HTR-8/SVneo (cell line): ENCODE data around the gene SNHG17.
"Not testable (repeated sequence)": the region's sequence is repeated elsewhere in the genome, so short reads cannot be mapped to it uniquely, and the experiment has no call there.

Experiments used
- DNase-seq: peaks from one replicate; pipeline ENCODE4 v3.0.0; 2011; ENCODE audit warnings: low spot score, mixed read lengths; ENCODE audit not compliant: insufficient read length
- FAIRE-seq: peaks from 2 replicates; lab custom pipeline; 2011; peaks lifted over from hg19 to GRCh38; lab: Jason Lieb, UNC

SNHG17 gene

DNA sequence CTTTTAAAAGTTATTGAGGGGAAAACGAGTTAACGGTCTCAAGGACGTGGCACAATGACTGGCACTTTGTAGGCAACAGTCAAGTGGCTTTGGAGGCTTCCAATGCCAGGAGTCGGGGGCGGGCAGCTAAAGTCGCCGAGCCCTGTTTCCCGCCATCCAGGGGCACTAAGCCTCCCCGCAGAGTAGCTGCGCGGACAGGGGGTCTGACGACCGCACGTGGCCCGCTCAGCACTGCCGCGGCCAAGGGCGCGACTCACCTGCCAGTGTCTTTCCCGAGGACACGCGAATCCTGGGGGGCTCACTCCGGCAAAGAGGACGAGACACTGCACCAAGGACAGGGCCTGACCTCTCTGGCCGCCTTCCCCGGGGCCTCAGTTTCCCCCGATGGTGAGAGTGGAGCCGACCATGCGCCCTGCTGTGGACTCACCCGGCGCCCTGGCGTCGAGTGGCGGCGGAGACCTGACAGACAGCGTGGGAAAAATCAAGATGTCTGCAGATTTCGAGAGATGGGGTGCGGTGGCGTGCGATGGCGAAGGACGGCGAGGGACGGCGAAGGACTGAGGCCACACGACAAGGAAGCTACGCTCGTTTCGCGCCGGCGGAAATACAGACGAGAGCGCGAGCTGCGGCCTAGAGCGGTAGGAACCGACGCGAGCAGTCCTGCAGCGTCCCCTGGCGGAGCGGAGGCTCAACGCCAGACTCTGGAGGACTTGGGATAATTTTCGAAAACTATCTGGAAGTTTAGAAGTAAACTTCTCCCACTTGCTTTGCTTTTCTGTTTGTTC, at the start of gene SNHG17:
Gene SNHG17 (minus strand): TSS at position 559 of the 785 bp plus-strand sequence.
- FAIRE-seq, result peak; percentile 96
- DNase-seq, result peak; percentile 94

DNA sequence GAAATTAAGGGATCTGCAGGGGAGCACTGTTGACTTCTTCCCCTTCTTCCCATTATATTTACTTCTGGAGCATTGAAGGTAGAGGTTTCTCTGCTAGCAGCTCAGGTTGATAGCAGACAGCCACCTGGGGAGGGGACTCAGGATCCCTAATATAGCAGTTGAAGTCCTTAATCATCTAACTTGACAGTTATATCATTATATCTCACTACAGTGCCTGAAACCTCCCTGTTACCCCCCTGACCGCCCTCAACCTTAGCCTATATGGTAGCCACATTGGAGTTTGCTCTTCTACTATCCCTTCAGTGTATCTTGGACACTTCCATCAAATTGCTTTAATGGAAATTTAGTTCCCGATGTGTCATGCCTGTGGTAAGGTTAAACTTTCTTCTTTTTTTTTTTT, 44.5 kb upstream of the SNHG17 start:
- no peak for DNase-seq

DNA sequence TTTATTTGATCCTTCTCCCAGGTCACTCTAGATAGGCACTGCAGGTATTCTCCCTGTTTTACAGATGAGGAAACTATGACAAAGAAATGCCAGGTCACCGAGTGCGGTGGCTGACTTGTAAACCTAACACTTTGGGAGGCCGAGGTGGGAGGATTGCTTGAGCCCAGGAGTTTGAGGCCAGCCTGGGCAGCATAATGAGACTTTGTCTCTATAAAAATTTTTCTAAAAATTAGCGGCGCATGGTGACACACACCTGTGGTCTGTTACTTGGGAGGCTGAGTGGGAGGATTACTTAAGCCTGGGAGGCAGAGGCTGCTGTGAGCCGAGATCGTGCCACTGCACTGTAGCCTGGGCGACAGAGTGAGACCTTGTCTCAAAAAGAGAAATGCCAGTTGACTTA, 42.6 kb upstream of the SNHG17 start:
- DNase-seq, result no peak
- FAIRE-seq, result peak; percentile 44

More for the DNA sequence above, 44.5 kb upstream of the SNHG17 start:
- FAIRE-seq, result no peak

DNA sequence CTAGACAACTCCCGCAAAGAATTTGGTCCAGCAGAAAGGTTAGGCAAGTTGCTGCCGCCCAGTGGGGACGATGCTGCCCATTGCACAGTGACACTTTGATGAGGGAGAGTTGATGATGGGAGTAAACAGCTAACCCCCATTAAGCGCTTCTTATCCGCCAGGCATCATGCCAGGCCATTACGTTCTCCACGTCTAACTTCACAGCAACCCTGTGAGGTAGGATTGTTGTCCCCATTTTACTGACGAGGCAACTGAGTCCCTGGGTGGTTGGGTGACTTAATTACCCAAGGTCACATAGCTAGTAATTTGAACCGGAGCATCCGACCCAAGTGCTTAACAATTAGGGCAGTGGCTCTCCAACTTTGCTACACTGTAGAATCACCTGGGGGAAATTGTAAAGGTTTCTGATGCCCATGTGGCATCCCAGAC, 38.3 kb upstream of the SNHG17 start:
- FAIRE-seq (peak; percentile 75), DNase-seq (no peak)

DNA sequence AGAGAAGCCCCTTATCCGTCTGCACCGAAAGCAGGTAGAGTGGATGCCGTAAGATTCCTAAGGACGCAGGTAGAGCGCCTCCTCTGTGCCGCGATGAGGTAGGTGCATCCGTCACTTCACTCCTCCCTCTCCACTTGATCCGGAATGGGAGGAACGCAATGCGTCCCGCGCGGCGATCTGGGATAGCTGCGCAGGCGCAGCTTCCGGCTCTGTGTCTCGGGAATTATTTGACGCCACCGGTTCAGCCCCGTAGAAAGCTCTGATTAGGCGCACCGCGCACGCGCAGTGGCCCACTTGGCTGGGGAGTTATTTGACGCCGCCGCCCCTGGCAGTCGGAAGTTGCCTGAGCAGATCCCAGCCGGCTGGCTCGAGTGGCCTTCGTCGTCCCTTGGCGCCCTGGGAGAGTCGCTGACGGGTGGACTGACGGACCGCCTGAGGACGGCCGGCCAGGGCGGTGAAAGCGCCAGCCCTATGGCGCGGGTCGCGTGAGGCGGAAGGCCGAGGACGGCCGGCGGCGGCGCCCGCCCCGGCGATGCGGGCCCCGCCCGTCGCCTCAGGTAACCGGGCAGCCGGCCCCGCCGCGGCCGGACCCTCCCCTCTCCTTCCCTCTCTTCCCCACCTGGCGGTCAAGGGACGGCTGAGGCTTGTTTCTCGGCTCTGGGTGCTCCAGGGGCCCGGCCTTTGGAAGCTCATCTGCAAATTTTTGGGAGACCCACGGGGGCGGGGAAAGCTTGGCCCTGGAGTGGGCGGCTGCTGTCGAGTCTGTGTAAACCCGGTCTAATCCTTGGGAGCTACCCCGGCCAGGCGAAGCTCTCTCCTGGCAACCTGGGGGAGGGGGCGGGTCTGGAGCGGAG, 37.6 kb upstream of the SNHG17 start, which contains the start of gene RALGAPB:
Gene RALGAPB (plus strand): TSS at position 331 of the 854 bp plus-strand sequence. CDS start 15,590 bp downstream, outside the sequence.
- peak; percentile 99 for FAIRE-seq

DNA sequence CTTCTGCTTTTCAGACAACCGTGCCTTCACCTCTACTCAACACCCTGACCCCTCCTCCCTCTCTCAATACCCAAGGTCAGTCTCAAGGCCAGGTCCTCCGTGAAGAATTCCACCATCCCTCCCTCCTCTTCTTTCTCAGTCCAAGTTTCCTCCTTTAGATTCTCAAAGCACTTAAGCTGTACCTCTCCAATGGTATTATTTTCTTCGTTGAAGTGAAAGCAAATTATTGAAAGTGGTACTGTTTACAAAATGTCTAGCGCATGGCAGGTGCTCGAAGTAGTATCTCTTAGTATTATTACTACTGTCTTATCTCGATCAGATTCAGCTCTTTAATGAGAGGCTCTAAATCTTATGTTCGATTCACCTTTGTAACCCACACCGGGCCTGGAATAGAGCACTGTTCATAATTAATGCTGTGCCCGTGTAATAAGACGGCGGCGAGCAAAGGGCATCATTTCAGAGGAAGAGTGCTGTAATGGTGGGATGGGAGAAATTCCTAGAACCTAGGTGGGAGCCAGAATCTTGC, 36.9 kb upstream of the SNHG17 start:
- DNase-seq (no peak), FAIRE-seq (peak; percentile 26)

More for the DNA sequence above, 37.6 kb upstream of the SNHG17 start, which contains the start of gene RALGAPB:
- peak; percentile 100 for DNase-seq

DNA sequence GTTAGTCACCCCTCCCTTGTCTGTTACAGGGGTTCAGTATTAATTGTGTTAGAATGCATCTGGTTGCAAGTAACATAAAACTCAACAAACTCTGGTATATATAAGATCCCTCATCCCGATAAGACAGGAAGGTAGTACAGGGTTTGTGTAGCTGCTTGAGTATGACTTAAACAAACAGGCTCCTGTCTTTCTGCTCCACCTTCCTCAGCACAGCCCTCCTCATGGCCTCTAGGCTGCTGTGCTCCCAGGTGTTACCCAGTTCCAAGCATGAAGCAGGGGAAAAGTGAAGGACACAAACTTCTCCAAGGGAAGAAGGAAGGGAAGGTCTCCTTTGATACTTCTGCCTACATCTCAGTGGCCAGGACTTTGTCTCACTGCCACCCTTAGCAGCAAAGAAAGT, 36.1 kb upstream of the SNHG17 start:
- FAIRE-seq, result peak; percentile 4
- no peak for DNase-seq

DNA sequence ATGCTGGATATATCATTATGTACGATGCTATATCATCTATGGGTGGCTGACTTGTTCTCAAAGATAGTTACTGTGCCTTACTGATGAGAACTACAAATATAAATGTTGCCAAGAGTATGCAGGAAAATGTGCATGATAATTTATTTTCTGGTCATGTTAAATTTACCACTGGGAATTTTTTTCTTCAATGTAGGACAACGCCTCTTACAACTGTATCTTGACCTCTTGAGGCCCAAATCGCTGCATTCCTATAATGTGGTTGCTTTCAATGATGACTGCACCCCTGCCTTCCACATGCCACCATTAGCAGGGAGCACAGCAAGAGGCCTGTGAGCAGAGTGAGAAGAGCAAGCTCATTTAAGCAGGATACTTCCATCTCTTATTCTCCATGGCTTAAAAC, 31.9 kb upstream of the SNHG17 start:
- DNase-seq (no peak), FAIRE-seq (peak; percentile 76)

DNA sequence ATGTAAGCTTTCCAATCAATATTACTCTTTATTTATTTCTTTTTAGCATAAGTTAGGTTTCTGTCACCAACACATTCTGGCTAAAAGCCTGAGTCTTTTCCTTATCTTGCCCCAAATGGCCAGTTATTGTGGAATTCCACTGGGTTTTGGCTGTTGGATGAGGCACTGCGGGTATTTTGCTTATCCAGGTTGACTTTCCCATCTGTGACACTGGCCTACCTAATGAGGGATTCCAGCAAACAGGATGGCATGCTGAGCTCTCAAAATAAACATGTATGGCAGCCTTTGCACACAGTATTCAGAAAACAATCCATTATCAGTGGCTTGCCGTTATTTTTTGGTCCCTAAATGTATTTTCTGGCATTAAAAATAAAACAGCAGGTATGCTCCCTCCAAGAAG, 31.0 kb upstream of the SNHG17 start:
- no peak for DNase-seq
- no peak for FAIRE-seq

DNA sequence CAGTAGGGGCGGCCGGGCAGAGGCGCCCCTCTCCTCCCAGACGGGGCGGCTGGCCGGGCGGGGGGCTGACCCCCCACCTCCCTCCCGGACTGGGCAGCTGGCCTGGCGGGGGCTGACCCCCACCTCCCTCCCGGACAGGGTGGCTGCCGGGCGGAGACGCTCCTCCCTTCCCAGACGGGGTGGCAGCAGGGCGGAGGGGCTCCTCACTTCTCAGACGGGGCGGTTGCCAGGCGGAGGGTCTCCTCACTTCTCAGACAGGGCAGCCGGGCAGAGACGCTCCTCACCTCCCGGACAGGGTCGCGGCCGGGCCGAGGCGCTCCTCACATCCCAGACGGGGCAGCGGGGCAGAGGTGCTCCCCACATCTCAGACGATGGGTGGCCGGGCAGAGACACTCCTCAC, 26.4 kb upstream of the SNHG17 start:
- not testable (repeated sequence) for FAIRE-seq, DNase-seq

DNA sequence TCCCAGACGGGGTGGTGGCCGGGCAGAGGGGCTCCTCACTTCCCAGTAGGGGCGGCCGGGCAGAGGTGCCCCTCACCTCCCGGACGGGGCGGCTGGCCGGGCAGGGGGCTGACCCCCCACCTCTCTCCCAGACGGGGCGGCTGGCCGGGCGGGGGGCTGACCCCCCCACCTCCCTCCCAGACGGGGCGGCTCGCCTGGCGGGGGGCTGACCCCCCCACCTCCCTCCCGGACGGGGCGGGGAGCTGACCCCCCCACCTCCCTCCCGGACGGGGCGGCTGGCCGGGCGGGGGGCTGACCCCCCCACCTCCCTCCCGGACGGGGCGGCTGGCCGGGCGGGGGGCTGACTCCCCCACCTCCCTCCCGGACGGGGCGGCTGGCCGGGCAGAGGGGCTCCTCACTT, 26.0 kb upstream of the SNHG17 start:
- FAIRE-seq, DNase-seq: not testable (repeated sequence)

DNA sequence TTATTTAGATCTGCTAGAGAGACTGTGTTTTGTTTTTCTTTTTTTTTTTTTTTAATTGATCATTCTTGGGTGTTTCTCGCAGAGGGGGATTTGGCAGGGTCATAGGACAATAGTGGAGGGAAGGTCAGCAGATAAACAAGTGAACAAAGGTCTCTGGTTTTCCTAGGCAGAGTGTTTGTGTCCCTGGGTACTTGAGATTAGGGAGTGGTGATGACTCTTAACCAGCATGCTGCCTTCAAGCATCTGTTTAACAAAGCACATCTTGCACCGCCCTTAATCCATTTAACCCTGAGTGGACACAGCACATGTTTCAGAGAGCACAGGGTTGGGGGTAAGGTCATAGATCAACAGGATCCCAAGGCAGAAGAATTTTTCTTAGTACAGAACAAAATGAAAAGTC, 25.5 kb upstream of the SNHG17 start:
- FAIRE-seq, result not testable (repeated sequence)

DNA sequence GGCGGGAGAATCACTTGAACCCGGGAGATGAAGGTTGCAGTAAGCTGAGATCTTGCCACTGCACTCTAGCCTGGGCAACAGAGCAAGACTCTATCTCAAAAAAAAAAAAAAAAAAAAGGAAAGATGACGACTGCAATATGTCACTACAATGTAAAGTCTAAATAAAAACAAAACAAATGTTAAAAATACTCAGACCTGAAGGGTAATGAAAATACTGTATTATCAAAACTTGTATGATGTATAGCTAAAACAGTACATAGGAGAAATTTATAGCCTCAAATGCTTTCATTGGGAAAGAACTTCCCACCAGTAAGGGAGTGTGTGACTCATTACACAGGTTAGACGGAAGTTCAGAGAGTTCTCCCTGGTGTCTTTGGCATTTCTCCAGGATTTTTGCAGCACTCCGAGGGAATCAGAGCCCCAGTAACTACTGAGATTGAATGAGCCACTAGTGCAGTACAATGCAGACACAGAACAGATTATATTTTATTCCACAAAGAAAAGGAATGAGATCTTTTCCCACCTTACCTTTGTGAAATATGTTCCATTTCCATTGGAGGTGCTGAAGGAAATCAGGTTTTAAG, 25.0 kb upstream of the SNHG17 start:
- DNase-seq (peak; percentile 95), FAIRE-seq (peak; percentile 89)

More for the DNA sequence above, 25.5 kb upstream of the SNHG17 start:
- DNase-seq, result not testable (repeated sequence)

DNA sequence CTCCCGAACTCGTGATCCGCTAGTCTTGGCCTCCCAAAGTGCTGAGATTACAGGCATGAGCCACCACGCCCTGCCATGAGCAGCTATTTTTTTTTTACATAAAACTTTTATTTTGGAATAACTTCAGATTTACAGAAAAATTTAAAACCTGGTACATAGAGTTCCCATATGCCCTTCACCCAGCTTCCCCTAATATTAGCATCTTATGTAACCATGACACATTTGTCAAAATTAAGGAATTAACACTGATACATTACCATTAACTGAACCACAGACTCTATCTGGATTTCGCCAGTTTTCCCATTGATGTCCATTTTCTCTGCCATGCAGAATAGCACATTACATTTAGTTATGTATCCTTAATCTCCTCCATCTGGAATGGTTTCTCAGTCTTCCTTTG, 23.2 kb upstream of the SNHG17 start:
- DNase-seq, result no peak
- FAIRE-seq, result no peak

DNA sequence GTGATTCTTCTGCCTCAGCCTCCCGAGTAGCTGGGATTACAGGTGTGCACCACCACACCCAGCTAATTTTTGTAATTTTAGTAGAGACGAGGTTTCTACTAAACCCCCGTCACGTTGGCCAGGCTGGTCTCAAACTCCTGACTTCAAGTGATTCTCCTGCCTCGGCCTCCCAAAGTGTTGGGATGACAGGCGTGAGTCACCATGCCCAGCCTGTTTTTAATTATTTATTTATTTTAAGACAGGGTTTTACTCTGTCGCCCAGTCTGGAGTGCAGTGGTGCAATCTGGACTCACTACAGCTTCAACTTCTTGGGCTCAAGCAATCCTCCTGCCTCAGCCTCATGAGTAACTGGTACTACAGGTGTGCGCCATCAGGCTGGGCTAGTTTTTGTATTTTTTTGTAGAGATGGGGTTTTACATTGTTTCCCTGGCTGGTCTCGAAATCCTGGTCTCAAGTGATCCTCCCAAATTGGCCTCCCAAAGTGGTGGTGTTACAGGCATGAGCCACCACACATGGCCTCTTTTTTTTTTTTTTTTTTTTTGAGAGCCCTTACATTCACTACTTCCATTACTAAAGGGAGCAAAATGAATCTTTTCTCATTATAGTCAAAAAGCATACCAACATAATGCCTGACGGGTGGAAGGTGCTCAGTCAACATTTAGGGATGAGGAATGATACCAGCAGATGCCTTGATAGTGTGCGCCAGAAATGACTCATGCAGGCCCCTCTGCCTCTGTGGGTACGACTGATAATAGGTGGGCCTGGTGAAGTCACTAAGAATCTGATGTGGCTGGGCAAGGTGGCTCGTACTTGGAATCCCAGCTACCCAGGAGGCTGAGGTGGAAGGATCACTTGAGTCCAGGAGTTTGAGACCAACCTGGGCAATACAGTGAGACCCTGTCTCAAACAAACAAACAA, 19.7 kb upstream of the SNHG17 start:
- DNase-seq (no peak), FAIRE-seq (no peak)

DNA sequence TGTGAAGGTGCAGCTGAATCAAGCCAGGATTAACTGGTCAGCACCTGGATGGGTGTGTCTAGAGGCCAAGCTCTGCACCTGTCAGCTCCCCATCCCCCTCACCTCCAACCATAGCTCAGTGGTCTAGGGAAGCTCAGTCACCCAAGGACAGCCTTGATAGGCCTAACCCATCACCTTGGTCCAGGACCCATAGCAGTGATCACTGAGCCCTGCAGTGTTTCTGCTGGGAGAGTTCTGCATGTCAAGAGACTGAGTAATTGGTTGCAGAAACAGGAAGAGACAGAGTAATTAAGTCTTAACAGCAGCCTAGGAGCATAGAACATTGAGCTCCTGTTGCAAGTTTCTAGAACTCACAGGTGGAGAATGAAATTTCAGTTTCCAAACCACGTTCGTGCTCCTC, 18.8 kb upstream of the SNHG17 start:
- FAIRE-seq (peak; percentile 16), DNase-seq (no peak)

DNA sequence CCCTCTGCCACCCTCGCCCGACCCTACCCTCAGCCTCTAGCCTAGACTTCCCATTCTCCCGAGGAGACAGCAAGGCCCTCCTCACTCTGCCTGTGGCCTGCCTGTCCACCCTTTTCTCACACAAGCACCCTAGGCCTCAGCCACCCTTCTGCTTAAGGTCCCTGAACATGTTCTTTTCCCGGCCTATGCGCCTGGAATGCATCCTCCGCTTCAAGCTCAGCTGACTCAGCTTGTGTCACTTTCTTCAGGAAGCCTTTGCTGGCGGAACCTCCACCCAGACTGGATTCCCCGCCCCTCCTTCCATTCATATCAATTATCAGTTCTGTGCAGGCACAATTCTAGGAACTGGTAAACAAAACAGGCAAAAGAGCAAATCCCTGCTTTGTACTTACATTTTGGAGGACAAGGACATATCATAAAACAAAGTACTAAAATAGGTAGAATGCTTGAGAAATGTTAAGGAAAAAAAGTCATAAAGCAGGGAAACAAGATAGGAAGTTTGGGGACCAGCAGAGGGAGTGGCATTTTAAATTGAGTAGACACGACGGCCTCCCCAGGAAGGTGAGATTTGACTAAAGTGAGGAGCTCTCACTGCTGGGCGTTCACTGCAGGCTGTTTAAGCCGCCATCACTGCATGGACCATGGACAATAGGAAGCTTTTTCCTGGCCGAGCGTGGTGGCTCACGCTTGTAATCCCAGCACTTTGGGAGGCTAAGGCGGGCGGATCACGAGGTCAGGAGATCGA, 17.9 kb upstream of the SNHG17 start:
- DNase-seq (peak; percentile 57), FAIRE-seq (peak; percentile 83)

DNA sequence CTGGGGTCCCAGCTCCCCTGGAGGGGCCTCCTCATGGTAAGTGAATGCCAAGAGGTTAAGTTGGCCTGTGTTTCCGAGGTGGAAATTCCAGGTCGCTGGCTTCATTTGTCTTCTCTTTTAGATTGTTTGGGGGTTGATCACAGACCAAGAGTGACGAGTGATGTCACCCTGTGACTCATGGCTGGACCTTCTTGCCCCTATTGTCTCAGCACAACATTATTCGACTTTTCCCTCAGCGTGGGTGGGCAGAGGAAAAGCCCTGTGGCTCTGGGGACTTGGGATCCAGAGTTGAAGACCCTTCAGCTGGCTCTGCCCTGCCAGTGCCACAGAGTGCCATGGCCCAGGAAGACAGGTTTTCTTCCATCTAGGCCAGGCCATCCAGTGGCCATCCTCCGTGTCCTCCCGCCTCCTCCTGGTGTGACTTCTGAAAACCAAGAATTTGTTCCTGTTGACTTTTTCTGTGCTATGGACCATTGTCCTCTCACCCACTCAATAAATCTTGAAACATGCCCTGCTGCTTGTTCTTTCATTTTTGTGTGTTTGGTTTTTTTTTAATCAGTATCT, 15.4 kb upstream of the SNHG17 start:
- no peak for FAIRE-seq
- DNase-seq, result peak; percentile 45
